Left renal cortex interstitium (tissue), 4 donors: ENCODE measurements around the gene GPC3. TPM values are rescaled to one million over a fixed set of nuclear protein-coding genes. Genes with fewer than 3 reads are reported as not detected.
A peak's percentile ranks its signal among the peaks of the same experiment; 100 is the strongest.
"Not testable (repeated sequence)": the region's sequence is repeated elsewhere in the genome, so short reads cannot be mapped to it uniquely, and the experiment has no call there.

ENCODE experiments used
- DNase-seq, 4 donors: peaks; one replicate each; pipeline ENCODE4 v3.0.0-alpha.2; 2013; ENCODE audit warnings: low read depth in 4 of 4, low spot score in 2 of 4, missing footprints in 1 of 4
- polyA plus RNA-seq, 4 donors: library from polyadenylated mRNA; unstranded; fragments of 120-200 nt; gene quantifications; one replicate each; pipeline ENCODE4 v1.2.1, GENCODE V29; 2013; ENCODE audit not compliant: insufficient read length in 4 of 4

The GPC3 gene
- 1,000 to 10,000 TPM in 3 of 4 donors, 100 to 1,000 TPM in 1; 942 to 1,302 (median 1,241) TPM for polyA plus RNA-seq

- no peak for DNase-seq
Measured at GRCh38 chrX:133985164-133985966, at the start of gene GPC3. Gene GPC3, minus strand, starts transcription at chrX:133985594.

- no peak for DNase-seq
Measured at GRCh38 chrX:134032441-134032840, 47.0 kb upstream of the GPC3 start.

GRCh38 chrX:134026565-134027311 is 41.3 kb upstream of the GPC3 start:
- peak; percentile 48 to 81 (median 52) for DNase-seq

GRCh38 chrX:134025986-134026545 is 40.7 kb upstream of the GPC3 start:
- DNase-seq = no peak

GRCh38 chrX:134024686-134025377 is 39.4 kb upstream of the GPC3 start:
- DNase-seq = no peak

GRCh38 chrX:134023851-134024281 is 38.5 kb upstream of the GPC3 start:
- no peak for DNase-seq

GRCh38 chrX:134020910-134021309 is 35.5 kb upstream of the GPC3 start:
- DNase-seq = no peak

- DNase-seq = no peak
Measured at GRCh38 chrX:134019567-134020206, 34.3 kb upstream of the GPC3 start.

GRCh38 chrX:134016309-134016708 is 30.9 kb upstream of the GPC3 start:
- DNase-seq = not testable (repeated sequence)

- DNase-seq = not testable (repeated sequence)
Measured at GRCh38 chrX:134015510-134015909, 30.1 kb upstream of the GPC3 start.

- no peak for DNase-seq
Measured at GRCh38 chrX:134013524-134013923, 28.1 kb upstream of the GPC3 start.

GRCh38 chrX:134013092-134013497 is 27.7 kb upstream of the GPC3 start:
- DNase-seq = no peak

- DNase-seq = no peak
Measured at GRCh38 chrX:134010690-134011089, 25.3 kb upstream of the GPC3 start.

GRCh38 chrX:134007716-134008115 is 22.3 kb upstream of the GPC3 start:
- no peak for DNase-seq

GRCh38 chrX:134006484-134007161 is 21.2 kb upstream of the GPC3 start:
- DNase-seq = no peak

GRCh38 chrX:134004084-134004483 is 18.7 kb upstream of the GPC3 start:
- DNase-seq = no peak

GRCh38 chrX:134002921-134003615 is 17.7 kb upstream of the GPC3 start:
- DNase-seq = no peak

GRCh38 chrX:134000260-134001245 is 15.2 kb upstream of the GPC3 start:
- DNase-seq = no peak
